Ramos (cell line): Measurements from ENCODE around the gene RBM8A.

ENCODE experiments used
- in situ Hi-C: fragments of 300-500 bp; cut with MboI; formaldehyde crosslinking; loops from one replicate; pipeline ENCODE4 v1.14.3; 2022; ENCODE audit warnings: low sequenced_read_pairs; ENCODE audit not compliant: unreplicated experiment

The RBM8A gene

GRCh38 chr1:145918992-145919939 lies 8.0 kb downstream of the RBM8A start:
- in situ Hi-C loops: no loop called here

- in situ Hi-C loops: no loop called here
Measured at GRCh38 chr1:145918144-145918991, 8.9 kb downstream of the RBM8A start, which contains the start of gene PEX11B. Gene PEX11B (minus strand): TSS chr1:145918717. CDS start chr1:145918688, 29 bp downstream.

- in situ Hi-C loops: no loop called here
Measured at GRCh38 chr1:145917595-145917994, 9.7 kb downstream of the RBM8A start.

- in situ Hi-C loops: no loop called here
Measured at GRCh38 chr1:145916745-145917144, 10.5 kb downstream of the RBM8A start.

GRCh38 chr1:145912128-145912641 lies 15.1 kb downstream of the RBM8A start:
- in situ Hi-C loops: no loop called here

GRCh38 chr1:145908653-145909052 lies 18.6 kb downstream of the RBM8A start:
- in situ Hi-C loops: no loop called here

- in situ Hi-C loops: no loop called here
Measured at GRCh38 chr1:145906954-145907753, 20.1 kb downstream of the RBM8A start.

GRCh38 chr1:145901312-145902021 lies 25.8 kb downstream of the RBM8A start:
- in situ Hi-C loops: no loop called here

GRCh38 chr1:145898756-145899155 lies 28.5 kb downstream of the RBM8A start:
- in situ Hi-C loops: loop anchor here (5.0 to 10.0 kb wide), 2 partner anchors 36 to 116 kb away; no protein-coding TSS in a partner anchor

GRCh38 chr1:145897969-145898368 lies 29.3 kb downstream of the RBM8A start:
- in situ Hi-C loops: loop anchor here (5.0 to 10.0 kb wide), 2 partner anchors 36 to 117 kb away; no protein-coding TSS in a partner anchor

- in situ Hi-C loops: loop anchor here (5.0 to 10.0 kb wide), 2 partner anchors 33 to 119 kb away; no protein-coding TSS in a partner anchor
Measured at GRCh38 chr1:145895471-145895870, 31.8 kb downstream of the RBM8A start.

- in situ Hi-C loops: loop anchor here (10.0 kb wide), 1 partner anchor 121 kb away; no protein-coding TSS in a partner anchor
Measured at GRCh38 chr1:145893306-145894055, 33.8 kb downstream of the RBM8A start.

GRCh38 chr1:145892486-145893087 lies 34.7 kb downstream of the RBM8A start:
- in situ Hi-C loops: loop anchor here (10.0 kb wide), 1 partner anchor 122 kb away; no protein-coding TSS in a partner anchor

GRCh38 chr1:145891587-145892485 lies 35.4 kb downstream of the RBM8A start:
- in situ Hi-C loops: loop anchor here (10.0 kb wide), 1 partner anchor 123 kb away; no protein-coding TSS in a partner anchor

- in situ Hi-C loops: loop anchor here (10.0 kb wide), 1 partner anchor 124 kb away; no protein-coding TSS in a partner anchor
Measured at GRCh38 chr1:145891143-145891542, 36.1 kb downstream of the RBM8A start.

GRCh38 chr1:145889722-145890121 lies 37.6 kb downstream of the RBM8A start:
- in situ Hi-C loops: loop anchor here (10.0 kb wide), 1 partner anchor 125 kb away; no protein-coding TSS in a partner anchor
